ENCODE measurements around the gene TMEM233. TPM values are rescaled to one million over a fixed set of nuclear protein-coding genes. Genes with fewer than 3 reads are reported as not detected.

Gene TMEM233
- total RNA-seq, 2 donors from 2014 or later, result not detected

DNA sequence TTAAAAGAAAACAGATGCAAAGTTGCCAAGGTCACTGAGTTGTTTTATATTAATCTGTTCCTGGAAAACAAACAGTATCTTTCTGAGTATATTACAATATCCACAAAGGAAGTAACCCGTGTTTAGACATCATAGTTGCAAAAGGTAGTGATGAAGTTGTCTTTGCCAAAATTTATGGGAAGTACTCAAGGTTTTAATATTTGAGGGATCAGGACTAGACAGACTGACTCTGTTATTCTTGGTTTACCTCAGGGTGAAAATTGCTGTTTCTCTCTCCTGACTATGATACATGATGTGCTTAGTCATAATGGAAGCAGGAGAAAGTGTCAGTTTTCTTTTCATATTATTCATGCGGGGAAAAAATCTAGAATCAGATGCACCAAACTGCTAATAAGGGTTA is 28.3 kb downstream of the TMEM233 start:
- Mint-ChIP-seq H3K36me3 (ENCODE audit: low read depth) (no peaks in the 10 kb centered on the region), H3K27ac (no peak overlapping the region), H3K9me3 (peaks cover 23% of the 10 kb centered on the region), H3K4me1 (no peaks in the 10 kb centered on the region), H3K27me3 (ENCODE audit: insufficient read depth) (peaks cover 31% of the 10 kb centered on the region), H3K4me3 (no peak overlapping the region)
- DNase-seq, result no peak
- 96% methylated on average over 2 of the region's 2 CpGs; no CpG with 5 or more reads in 1 of the 2 experiments for WGBS, 2 experiments (ENCODE audit: insufficient coverage in 1 of 2, insufficient read length in 1 of 2)
- H3K9ac ChIP-seq (ENCODE audit: extremely low read depth, low read length, poor library complexity, severe bottlenecking), result no peak overlapping the region
- H3K27ac ChIP-seq (ENCODE audit: low read depth, low read length), result no peak overlapping the region
- peaks cover 16% of the 10 kb centered on the region for H3K9me3 ChIP-seq (ENCODE audit: control insufficient read depth, low read length)
- H3K36me3 ChIP-seq (ENCODE audit: control insufficient read depth, insufficient read depth, low read length), result no peaks in the 10 kb centered on the region
- H3K4me3 ChIP-seq (ENCODE audit: low read length), result no peak overlapping the region
- TF ChIP-seq, protein P1, sequence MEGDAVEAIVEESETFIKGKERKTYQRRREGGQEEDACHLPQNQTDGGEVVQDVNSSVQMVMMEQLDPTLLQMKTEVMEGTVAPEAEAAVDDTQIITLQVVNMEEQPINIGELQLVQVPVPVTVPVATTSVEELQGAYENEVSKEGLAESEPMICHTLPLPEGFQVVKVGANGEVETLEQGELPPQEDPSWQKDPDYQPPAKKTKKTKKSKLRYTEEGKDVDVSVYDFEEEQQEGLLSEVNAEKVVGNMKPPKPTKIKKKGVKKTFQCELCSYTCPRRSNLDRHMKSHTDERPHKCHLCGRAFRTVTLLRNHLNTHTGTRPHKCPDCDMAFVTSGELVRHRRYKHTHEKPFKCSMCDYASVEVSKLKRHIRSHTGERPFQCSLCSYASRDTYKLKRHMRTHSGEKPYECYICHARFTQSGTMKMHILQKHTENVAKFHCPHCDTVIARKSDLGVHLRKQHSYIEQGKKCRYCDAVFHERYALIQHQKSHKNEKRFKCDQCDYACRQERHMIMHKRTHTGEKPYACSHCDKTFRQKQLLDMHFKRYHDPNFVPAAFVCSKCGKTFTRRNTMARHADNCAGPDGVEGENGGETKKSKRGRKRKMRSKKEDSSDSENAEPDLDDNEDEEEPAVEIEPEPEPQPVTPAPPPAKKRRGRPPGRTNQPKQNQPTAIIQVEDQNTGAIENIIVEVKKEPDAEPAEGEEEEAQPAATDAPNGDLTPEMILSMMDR (conservative IDR thresholded peaks at IDR 0.05), result no peak
- H3K4me1 ChIP-seq (ENCODE audit: control insufficient read depth, insufficient read depth, low read length), result no peaks in the 10 kb centered on the region
- H3K27me3 ChIP-seq (ENCODE audit: control insufficient read depth, insufficient read depth, low read length, poor library complexity, severe bottlenecking), result peaks cover 22% of the 10 kb centered on the region

- Histone ChIP-seq H3K27me3 (ENCODE audit: control insufficient read depth, insufficient read depth, low read length, poor library complexity, severe bottlenecking) (peaks cover 22% of the 10 kb centered on the region), H3K9ac (ENCODE audit: extremely low read depth, low read length, poor library complexity, severe bottlenecking) (no peak overlapping the region), H3K4me3 (ENCODE audit: low read length) (no peak overlapping the region), H3K9me3 (ENCODE audit: control insufficient read depth, low read length) (no peaks in the 10 kb centered on the region), H3K36me3 (ENCODE audit: control insufficient read depth, insufficient read depth, low read length) (no peaks in the 10 kb centered on the region), H3K4me1 (ENCODE audit: control insufficient read depth, insufficient read depth, low read length) (no peaks in the 10 kb centered on the region), H3K27ac (ENCODE audit: low read depth, low read length) (no peak overlapping the region)
- no peak for DNase-seq
- peaks cover 21% of the 10 kb centered on the region for H3K27me3 Mint-ChIP-seq (ENCODE audit: insufficient read depth)
- no peaks in the 10 kb centered on the region for H3K4me1 Mint-ChIP-seq
- no peaks in the 10 kb centered on the region for H3K9me3 Mint-ChIP-seq
- H3K36me3 Mint-ChIP-seq (ENCODE audit: low read depth), result no peaks in the 10 kb centered on the region
- no peak overlapping the region for H3K4me3 Mint-ChIP-seq
- 94 to 95% methylated on average over 4 of the region's 4 CpGs for whole genome bisulfite sequencing, 2 experiments (ENCODE audit: insufficient coverage in 1 of 2, insufficient read length in 1 of 2)
- H3K27ac Mint-ChIP-seq, result no peak overlapping the region
- TF ChIP-seq, protein P1 (conservative IDR thresholded peaks at IDR 0.05), result no peak
Observed at GRCh38 chr12:119624966-119625365, 31.4 kb downstream of the TMEM233 start.

- Mint-ChIP-seq H3K9me3 (no peaks in the 10 kb centered on the region), H3K36me3 (ENCODE audit: low read depth) (no peaks in the 10 kb centered on the region), H3K4me1 (no peaks in the 10 kb centered on the region), H3K27me3 (ENCODE audit: insufficient read depth) (peaks cover 14% of the 10 kb centered on the region), H3K27ac (no peak overlapping the region), H3K4me3 (no peak overlapping the region)
- H3K36me3 ChIP-seq (ENCODE audit: control insufficient read depth, insufficient read depth, low read length), result no peaks in the 10 kb centered on the region
- no peak for DNase-seq
- TF ChIP-seq, protein P1 (conservative IDR thresholded peaks at IDR 0.05), result no peak
- H3K9me3 ChIP-seq (ENCODE audit: control insufficient read depth, low read length), result no peaks in the 10 kb centered on the region
- no peak overlapping the region for H3K27ac ChIP-seq (ENCODE audit: low read depth, low read length)
- 86 to 93% methylated on average over 5 of the region's 6 CpGs for WGBS, 2 experiments (ENCODE audit: insufficient coverage in 1 of 2, insufficient read length in 1 of 2)
- H3K27me3 ChIP-seq (ENCODE audit: control insufficient read depth, insufficient read depth, low read length, poor library complexity, severe bottlenecking), result peaks cover 18% of the 10 kb centered on the region
- no peak overlapping the region for H3K4me3 ChIP-seq (ENCODE audit: low read length)
- no peak overlapping the region for H3K9ac ChIP-seq (ENCODE audit: extremely low read depth, low read length, poor library complexity, severe bottlenecking)
- no peaks in the 10 kb centered on the region for H3K4me1 ChIP-seq (ENCODE audit: control insufficient read depth, insufficient read depth, low read length)
Observed at GRCh38 chr12:119627019-119627643, 33.6 kb downstream of the TMEM233 start.

Measured in endodermal cell (in vitro differentiated cells).